SU-DHL-6 (cell line): ENCODE measurements around the gene TXNDC2.

Experiments
- EZH2phosphoT487 ChIP-seq: fragments of 200-600 bp; sonication (generic), shearing (Covaris generic); conservative IDR thresholded peaks from 2 replicates; pipeline ENCODE4 v1.6.1; 2018; ENCODE audit warnings: mild to moderate bottlenecking, antibody characterized with exemption, low read length, moderate library complexity, mixed read lengths
- TF ChIP-seq, protein P1 (sequence below): fragments of 200-600 bp; sonication (generic); IDR thresholded peaks from one replicate; pipeline ENCODE4 v1.5.1; 2017; ENCODE audit warnings: antibody characterized with exemption, mild to moderate bottlenecking, low read length, moderate library complexity; ENCODE audit not compliant: insufficient read depth, poor library complexity, severe bottlenecking

DNA sequence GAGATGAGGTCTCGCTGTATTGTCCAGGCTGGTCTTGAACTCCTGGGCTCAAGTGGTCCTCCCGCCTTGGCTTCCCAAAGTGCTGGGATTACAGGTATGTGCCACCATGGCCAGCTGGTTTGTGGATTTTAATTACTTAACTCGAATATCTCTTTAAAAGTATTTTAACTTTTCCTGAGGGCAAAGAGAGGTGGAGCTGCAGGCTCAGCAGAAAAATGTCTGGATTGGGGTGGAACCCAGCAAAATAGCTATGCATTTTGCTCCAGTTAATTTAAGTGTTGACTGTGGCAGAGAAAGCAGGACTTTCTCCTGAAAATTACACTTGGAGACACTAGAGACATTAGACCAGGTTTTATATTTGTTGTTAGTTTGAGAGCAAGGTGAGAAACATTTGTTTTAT lies 35.5 kb upstream of the TXNDC2 start:
- TF ChIP-seq, protein P1, sequence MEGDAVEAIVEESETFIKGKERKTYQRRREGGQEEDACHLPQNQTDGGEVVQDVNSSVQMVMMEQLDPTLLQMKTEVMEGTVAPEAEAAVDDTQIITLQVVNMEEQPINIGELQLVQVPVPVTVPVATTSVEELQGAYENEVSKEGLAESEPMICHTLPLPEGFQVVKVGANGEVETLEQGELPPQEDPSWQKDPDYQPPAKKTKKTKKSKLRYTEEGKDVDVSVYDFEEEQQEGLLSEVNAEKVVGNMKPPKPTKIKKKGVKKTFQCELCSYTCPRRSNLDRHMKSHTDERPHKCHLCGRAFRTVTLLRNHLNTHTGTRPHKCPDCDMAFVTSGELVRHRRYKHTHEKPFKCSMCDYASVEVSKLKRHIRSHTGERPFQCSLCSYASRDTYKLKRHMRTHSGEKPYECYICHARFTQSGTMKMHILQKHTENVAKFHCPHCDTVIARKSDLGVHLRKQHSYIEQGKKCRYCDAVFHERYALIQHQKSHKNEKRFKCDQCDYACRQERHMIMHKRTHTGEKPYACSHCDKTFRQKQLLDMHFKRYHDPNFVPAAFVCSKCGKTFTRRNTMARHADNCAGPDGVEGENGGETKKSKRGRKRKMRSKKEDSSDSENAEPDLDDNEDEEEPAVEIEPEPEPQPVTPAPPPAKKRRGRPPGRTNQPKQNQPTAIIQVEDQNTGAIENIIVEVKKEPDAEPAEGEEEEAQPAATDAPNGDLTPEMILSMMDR, result no peak
- no peak for TF ChIP-seq EZH2phosphoT487
